OCI-LY1 (cell line): ENCODE measurements around the gene KCNH2.

Source experiments
- H2AFZ ChIP-seq: fragments of 200-600 bp; sonication (generic), shearing (Covaris generic); 2 replicates; pipeline ENCODE4 v1.6.0; 2014; ENCODE audit warnings: antibody characterized with exemption, mild to moderate bottlenecking, low read length
- H3F3A ChIP-seq: fragments of 200-600 bp; sonication (generic), shearing (Covaris generic); 2 replicates; pipeline ENCODE4 v1.6.0; 2014; ENCODE audit warnings: mild to moderate bottlenecking, antibody characterized with exemption, low read length, moderate library complexity; ENCODE audit not compliant: insufficient read depth
- H3K27ac ChIP-seq: fragments of 200-600 bp; sonication (generic); 2 replicates; pipeline ENCODE4 v1.5.1; 2014; ENCODE audit warnings: low read length, mixed run types, mild to moderate bottlenecking, low read depth; ENCODE audit not compliant: poor library complexity, severe bottlenecking
- H3K27me3 ChIP-seq: fragments of 200-600 bp; sonication (generic); 2 replicates; pipeline ENCODE4 v1.6.0; 2014; ENCODE audit warnings: antibody characterized with exemption, mild to moderate bottlenecking, low read length, moderate library complexity; ENCODE audit not compliant: insufficient read depth
- H3K36me3 ChIP-seq: fragments of 200-600 bp; sonication (generic); 2 replicates; pipeline ENCODE4 v1.6.1; 2014; ENCODE audit warnings: mild to moderate bottlenecking, antibody characterized with exemption, low read length, moderate library complexity, mixed read lengths; ENCODE audit not compliant: insufficient read depth
- H3K4me1 ChIP-seq: fragments of 200-600 bp; sonication (generic); 2 replicates; pipeline ENCODE4 v1.5.1; 2014; ENCODE audit warnings: mild to moderate bottlenecking, low read length, moderate library complexity; ENCODE audit not compliant: insufficient read depth, severe bottlenecking
- H3K4me2 ChIP-seq: fragments of 200-600 bp; sonication (generic), shearing (Covaris generic); 2 replicates; pipeline ENCODE4 v1.6.1; 2014; ENCODE audit warnings: low read length
- H3K4me3 ChIP-seq: fragments of 200-600 bp; sonication (generic); 2 replicates; pipeline ENCODE4 v1.5.1; 2014; ENCODE audit warnings: low read length, low read depth, mild to moderate bottlenecking, mixed read lengths; ENCODE audit not compliant: poor library complexity, severe bottlenecking
- H3K79me2 ChIP-seq: fragments of 200-600 bp; shearing (Covaris generic); 2 replicates; pipeline ENCODE4 v1.6.1; 2016; ENCODE audit warnings: mixed run types, low read length, mixed read lengths; ENCODE audit not compliant: insufficient read depth
- H3K9ac ChIP-seq: fragments of 200-600 bp; sonication (generic), shearing (Covaris generic); 2 replicates; pipeline ENCODE4 v1.6.1; 2014; ENCODE audit warnings: mild to moderate bottlenecking, low read length, mixed read lengths
- H3K9me2 ChIP-seq: fragments of 200-600 bp; sonication (generic), shearing (Covaris generic); 2 replicates; pipeline ENCODE4 v1.6.1; 2014; ENCODE audit warnings: low read depth, mild to moderate bottlenecking, low read length, mixed read lengths
- H3K9me3 ChIP-seq: fragments of 200-600 bp; shearing (Covaris generic); 2 replicates; pipeline ENCODE4 v1.6.1; 2014; ENCODE audit warnings: low read length, mixed read lengths
- H4K20me1 ChIP-seq: fragments of 200-600 bp; sonication (generic), shearing (Covaris generic); 2 replicates; pipeline ENCODE4 v1.6.0; 2016; ENCODE audit warnings: mild to moderate bottlenecking, low read length; ENCODE audit not compliant: insufficient read depth
- EZH2 ChIP-seq: fragments of 200-600 bp; sonication (generic), shearing (Covaris generic); IDR thresholded peaks from 2 replicates; pipeline ENCODE4 v1.8.0; 2017; ENCODE audit warnings: borderline replicate concordance, mixed run types, mild to moderate bottlenecking, antibody characterized with exemption, low read length, moderate library complexity, mixed read lengths
- TF ChIP-seq, protein P1 (sequence below): fragments of 200-600 bp; sonication (generic), shearing (Covaris generic); IDR thresholded peaks from 2 replicates; pipeline ENCODE4 v1.5.1; 2017; ENCODE audit warnings: mild to moderate bottlenecking, antibody characterized with exemption, low read length, moderate library complexity, mixed read lengths

KCNH2 gene

GRCh38 chr7:150939052-150939451 lies 39.1 kb downstream of the KCNH2 start:
- no peak overlapping the region for H2AFZ ChIP-seq
- no peaks in the 10 kb centered on the region for H3K9me2 ChIP-seq
- peaks cover 10% of the 10 kb centered on the region for H3K4me1 ChIP-seq
- H3K4me3 ChIP-seq: no peak overlapping the region
- H3F3A ChIP-seq: no peaks in the 10 kb centered on the region
- no peak overlapping the region for H3K27ac ChIP-seq
- H3K4me2 ChIP-seq: no peak overlapping the region
- no peak overlapping the region for H3K9ac ChIP-seq
- no peaks in the 10 kb centered on the region for H3K36me3 ChIP-seq
- no peaks in the 10 kb centered on the region for H3K79me2 ChIP-seq
- no peaks in the 10 kb centered on the region for H3K27me3 ChIP-seq
- no peaks in the 10 kb centered on the region for H3K9me3 ChIP-seq
- TF ChIP-seq, protein P1, sequence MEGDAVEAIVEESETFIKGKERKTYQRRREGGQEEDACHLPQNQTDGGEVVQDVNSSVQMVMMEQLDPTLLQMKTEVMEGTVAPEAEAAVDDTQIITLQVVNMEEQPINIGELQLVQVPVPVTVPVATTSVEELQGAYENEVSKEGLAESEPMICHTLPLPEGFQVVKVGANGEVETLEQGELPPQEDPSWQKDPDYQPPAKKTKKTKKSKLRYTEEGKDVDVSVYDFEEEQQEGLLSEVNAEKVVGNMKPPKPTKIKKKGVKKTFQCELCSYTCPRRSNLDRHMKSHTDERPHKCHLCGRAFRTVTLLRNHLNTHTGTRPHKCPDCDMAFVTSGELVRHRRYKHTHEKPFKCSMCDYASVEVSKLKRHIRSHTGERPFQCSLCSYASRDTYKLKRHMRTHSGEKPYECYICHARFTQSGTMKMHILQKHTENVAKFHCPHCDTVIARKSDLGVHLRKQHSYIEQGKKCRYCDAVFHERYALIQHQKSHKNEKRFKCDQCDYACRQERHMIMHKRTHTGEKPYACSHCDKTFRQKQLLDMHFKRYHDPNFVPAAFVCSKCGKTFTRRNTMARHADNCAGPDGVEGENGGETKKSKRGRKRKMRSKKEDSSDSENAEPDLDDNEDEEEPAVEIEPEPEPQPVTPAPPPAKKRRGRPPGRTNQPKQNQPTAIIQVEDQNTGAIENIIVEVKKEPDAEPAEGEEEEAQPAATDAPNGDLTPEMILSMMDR: no peak
- no peak for TF ChIP-seq EZH2
- H4K20me1 ChIP-seq: no peaks in the 10 kb centered on the region

DNA sequence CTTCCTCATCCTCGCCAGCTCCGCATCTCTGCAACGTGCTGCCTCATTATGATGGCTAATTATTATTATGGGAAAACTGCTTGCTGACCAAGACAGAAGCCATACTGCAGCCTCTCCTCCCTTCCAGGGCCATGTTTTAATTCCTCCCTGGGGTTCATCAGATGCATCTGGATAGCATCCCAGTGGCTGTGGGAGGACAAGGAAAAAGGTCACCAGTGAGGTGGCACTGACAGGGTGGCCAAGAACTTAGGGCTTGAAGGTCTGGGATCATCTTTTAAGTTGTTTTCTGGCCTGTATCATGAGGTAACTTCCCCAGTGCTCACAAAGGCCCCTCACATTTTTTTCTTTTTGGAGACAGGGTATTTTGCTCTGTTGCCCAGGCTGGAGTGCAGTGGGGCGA lies 39.6 kb downstream of the KCNH2 start:
- TF ChIP-seq EZH2: no peak
- TF ChIP-seq, protein P1: no peak
- Histone ChIP-seq H3K79me2 (no peaks in the 10 kb centered on the region), H3K36me3 (no peaks in the 10 kb centered on the region), H2AFZ (no peak overlapping the region), H3K9me3 (no peaks in the 10 kb centered on the region), H3K4me2 (no peak overlapping the region), H3K9me2 (no peaks in the 10 kb centered on the region), H4K20me1 (no peaks in the 10 kb centered on the region), H3K27ac (no peak overlapping the region), H3K27me3 (no peaks in the 10 kb centered on the region), H3K9ac (no peak overlapping the region), H3K4me1 (peaks cover 10% of the 10 kb centered on the region), H3F3A (no peaks in the 10 kb centered on the region), H3K4me3 (no peak overlapping the region)

DNA sequence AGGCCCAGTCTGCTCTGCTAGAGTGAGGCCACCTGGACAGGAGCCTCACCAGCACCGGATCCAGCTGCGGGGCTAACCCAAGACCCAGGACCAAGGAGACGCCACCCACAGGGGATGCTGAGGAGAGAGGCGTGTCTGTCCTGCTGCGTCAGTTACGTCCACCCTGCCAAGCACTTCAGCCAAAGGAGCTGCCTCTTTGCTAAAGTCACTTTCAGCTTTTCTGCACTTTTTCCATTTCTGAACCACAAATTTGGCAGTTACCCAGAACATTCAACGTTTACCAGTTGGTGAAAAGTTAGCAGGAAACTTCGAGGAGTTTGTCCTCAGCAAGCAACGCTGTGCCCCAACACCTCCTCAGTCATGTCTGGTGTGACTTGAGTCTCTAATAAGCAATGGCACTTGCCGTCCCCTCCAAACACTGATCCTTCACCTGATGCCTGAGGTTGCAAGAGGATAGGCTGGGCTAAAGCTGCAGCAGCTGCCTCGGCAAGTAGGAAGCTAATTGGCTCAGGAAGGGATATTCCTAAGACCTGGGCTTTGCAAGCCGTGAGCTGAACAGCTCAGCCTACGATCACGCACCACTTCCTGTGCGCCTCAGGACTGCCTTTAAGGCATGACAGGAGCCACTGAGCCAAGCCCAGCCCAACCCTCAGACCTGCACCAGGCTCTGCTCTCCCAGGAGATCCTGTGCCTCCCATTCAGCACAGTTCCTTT lies 40.1 kb downstream of the KCNH2 start:
- Histone ChIP-seq H3K4me3 (no peak overlapping the region), H2AFZ (no peak overlapping the region), H3K4me1 (peaks cover 10% of the 10 kb centered on the region)

More for the DNA sequence above, 40.1 kb downstream of the KCNH2 start:
- Histone ChIP-seq H3K36me3 (no peaks in the 10 kb centered on the region), H3K27me3 (no peaks in the 10 kb centered on the region), H3F3A (no peaks in the 10 kb centered on the region), H3K9ac (no peak overlapping the region), H4K20me1 (no peaks in the 10 kb centered on the region), H3K4me2 (no peak overlapping the region), H3K9me3 (no peaks in the 10 kb centered on the region), H3K27ac (no peak overlapping the region), H3K79me2 (no peaks in the 10 kb centered on the region), H3K9me2 (no peaks in the 10 kb centered on the region)
- TF ChIP-seq EZH2: no peak
- TF ChIP-seq, protein P1: no peak
